NT2/D1 (cell line): ENCODE measurements around the gene PNPLA8.

Experiments used
- DNase-seq: peaks from one replicate; pipeline ENCODE4 v3.0.0-alpha.2; 2011; ENCODE audit warnings: low read depth, low spot score
- H3K27me3 ChIP-seq: 2 replicates; pipeline ENCODE4 v1.6.0; 2011; ENCODE audit warnings: mild to moderate bottlenecking; ENCODE audit not compliant: insufficient read length, insufficient read depth
- H3K36me3 ChIP-seq: 2 replicates; pipeline ENCODE4 v1.6.1; 2011; ENCODE audit warnings: mild to moderate bottlenecking, low read length, mixed read lengths; ENCODE audit not compliant: insufficient read depth, insufficient read length
- H3K4me1 ChIP-seq: 2 replicates; pipeline ENCODE4 v1.5.1; 2011; ENCODE audit not compliant: insufficient read depth, insufficient read length
- H3K4me3 ChIP-seq: 2 replicates; pipeline ENCODE4 v1.5.1; 2011; ENCODE audit warnings: low read depth; ENCODE audit not compliant: insufficient read length
- H3K9ac ChIP-seq: 2 replicates; pipeline ENCODE4 v1.6.0; 2011; ENCODE audit warnings: low read depth; ENCODE audit not compliant: insufficient read length
- H3K9me3 ChIP-seq: 2 replicates; pipeline ENCODE4 v1.5.1; 2011; ENCODE audit warnings: mild to moderate bottlenecking, low read length; ENCODE audit not compliant: insufficient read depth
- SUZ12 ChIP-seq: IDR thresholded peaks from 2 replicates; pipeline ENCODE4 v1.6.1; 2011; ENCODE audit not compliant: insufficient read length, insufficient read depth; ENCODE audit errors: extremely low read depth
- YY1 ChIP-seq: IDR thresholded peaks from 2 replicates; pipeline ENCODE4 v1.6.1; 2011; ENCODE audit not compliant: insufficient read length, insufficient read depth
- ZNF274 ChIP-seq: IDR thresholded peaks from 2 replicates; pipeline ENCODE4 v1.6.1; 2011; ENCODE audit warnings: mild to moderate bottlenecking, low read depth, low read length

Gene PNPLA8

GRCh38 chr7:108421720-108422331, 104.1 kb downstream of the PNPLA8 start:
- no peak for TF ChIP-seq ZNF274
- TF ChIP-seq YY1, result no peak
- TF ChIP-seq SUZ12, result no peak
- H3K9ac ChIP-seq, result no peak overlapping the region
- no peaks in the 10 kb centered on the region for H3K36me3 ChIP-seq
- no peaks in the 10 kb centered on the region for H3K9me3 ChIP-seq
- H3K4me1 ChIP-seq, result no peaks in the 10 kb centered on the region
- no peaks in the 10 kb centered on the region for H3K27me3 ChIP-seq
- DNase-seq, result no peak
- no peak overlapping the region for H3K4me3 ChIP-seq
